CD4-positive, alpha-beta T cell treated with Interferon gamma for 1 hour (primary cell): ENCODE data around the gene CLCNKA.
"Not testable (repeated sequence)": the region's sequence is repeated elsewhere in the genome, so short reads cannot be mapped to it uniquely, and the experiment has no call there.

Source experiments
- DNase-seq: peaks from one replicate; pipeline ENCODE4 v3.0.0-alpha.2; 2020

The CLCNKA gene

DNA sequence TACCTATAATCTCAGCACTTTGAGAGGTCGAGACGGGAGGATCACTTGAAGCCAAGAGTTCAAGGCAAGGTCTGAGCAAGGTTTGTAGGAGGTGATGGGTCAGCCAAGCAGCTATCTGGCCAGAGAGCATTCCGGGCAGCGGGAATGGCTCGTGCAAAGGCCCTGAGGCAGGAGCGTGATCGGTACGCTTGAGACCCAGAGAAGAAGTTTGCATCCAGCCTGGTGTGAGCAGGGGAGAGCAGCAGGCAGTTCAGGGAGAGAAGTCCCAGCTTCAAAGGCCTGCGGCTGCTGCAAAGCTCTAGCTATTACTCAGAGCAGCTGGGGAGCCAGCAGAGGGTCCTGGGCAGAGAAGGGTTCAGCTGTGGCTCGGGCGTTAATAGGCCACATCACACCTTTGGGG is 22.9 kb upstream of the CLCNKA start:
- DNase-seq, result no peak

DNA sequence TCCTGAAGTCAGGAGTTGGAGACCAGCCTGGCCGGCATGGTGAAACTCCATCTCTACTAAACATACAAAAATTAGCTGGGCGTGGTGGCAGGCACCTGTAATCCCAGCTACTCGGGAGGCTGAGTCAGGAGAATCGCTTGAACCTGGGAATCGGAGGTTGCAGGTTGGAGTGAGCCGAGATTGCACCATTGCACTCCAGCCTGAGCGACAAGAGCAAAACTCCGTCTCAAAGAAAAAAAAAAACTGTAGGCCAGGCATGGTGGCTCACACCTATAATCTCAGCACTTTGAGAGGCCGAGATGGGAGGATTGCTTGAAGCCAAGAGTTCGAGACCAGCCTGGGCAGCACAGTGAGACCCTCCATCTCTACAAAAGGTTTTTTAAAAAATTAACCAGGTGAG is 20.6 kb upstream of the CLCNKA start:
- DNase-seq, result not testable (repeated sequence)

DNA sequence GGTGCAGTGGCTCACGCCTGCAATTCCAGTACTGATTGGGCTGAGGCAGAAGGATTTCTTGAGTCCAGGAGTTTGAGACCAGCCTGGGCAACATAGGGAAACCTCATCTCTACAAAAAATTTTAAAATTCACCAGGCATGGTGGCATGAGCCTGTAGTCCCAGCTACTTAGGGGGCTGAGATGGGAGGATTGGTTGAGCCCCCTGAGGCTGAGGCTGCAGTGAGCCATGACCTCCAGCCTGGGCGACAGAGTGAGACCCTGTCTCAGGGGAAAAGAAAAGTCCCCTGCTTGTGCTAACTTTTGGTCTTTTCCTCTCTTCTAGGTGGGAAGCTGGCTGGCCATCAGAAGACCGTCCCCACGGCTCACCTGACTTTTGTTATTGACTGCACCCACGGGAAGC is 16.2 kb upstream of the CLCNKA start:
- no peak for DNase-seq

DNA sequence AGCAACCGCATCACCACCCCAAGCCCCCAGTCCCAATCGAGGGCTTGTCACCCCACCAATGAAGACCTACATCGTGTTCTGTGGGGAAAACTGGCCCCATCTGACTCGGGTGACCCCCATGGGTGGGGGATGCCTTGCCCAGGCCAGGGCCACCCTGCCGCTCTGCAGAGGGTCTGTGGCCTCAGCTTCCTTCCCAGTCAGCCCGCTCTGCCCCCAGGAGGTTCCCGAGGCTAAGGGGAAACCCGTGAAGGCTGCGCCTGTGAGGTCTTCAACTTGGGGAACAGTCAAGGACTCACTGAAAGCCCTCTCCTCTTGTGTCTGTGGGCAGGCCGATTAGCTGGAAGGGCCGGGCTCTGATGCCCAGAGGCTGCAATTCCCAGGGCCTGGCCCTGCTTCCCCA is 15.8 kb upstream of the CLCNKA start:
- DNase-seq, result no peak

DNA sequence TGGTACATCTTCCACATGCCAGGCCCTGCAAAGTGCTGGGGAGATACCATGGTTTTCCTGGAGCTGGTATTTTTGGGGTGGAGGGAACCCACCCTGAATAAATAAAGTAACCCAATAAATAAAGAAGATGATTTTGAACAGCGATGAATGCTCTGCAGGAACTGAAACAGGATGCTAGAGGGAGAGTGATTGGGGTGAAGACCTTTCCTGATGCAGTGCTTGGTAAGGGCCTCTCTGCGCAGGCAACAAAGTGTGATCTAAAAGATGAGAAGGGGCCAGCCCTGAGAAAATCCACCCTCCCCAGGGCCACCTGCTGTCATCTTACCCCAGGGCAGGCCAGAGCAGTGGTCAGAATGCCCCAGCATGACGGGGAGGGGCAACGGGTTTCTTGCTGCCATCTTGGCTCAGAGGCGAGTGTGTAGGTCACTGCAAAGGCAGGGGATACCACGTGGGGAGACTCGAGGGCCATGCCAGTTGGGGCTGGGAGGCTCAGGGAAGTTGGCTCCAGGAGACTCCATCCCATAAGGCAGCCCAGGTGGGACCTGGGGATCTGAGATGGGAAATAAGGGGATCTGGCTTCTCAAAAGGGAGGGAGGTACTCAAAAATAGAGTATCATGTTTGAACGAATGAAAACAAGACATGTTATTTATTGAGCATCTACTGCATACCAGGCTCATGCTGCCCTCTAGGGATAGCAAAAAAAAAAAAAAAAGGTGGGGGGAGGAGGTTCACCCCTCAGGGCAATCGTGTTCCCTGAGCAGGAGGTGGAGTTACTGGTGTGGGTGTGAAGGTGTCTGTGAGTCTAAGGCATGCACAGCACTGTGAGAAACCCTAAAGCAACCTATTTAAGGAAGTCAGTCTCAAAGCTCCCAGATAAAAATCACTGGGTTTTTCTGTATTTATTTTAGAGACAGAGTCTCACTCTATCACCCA is 15.0 kb upstream of the CLCNKA start:
- no peak for DNase-seq

DNA sequence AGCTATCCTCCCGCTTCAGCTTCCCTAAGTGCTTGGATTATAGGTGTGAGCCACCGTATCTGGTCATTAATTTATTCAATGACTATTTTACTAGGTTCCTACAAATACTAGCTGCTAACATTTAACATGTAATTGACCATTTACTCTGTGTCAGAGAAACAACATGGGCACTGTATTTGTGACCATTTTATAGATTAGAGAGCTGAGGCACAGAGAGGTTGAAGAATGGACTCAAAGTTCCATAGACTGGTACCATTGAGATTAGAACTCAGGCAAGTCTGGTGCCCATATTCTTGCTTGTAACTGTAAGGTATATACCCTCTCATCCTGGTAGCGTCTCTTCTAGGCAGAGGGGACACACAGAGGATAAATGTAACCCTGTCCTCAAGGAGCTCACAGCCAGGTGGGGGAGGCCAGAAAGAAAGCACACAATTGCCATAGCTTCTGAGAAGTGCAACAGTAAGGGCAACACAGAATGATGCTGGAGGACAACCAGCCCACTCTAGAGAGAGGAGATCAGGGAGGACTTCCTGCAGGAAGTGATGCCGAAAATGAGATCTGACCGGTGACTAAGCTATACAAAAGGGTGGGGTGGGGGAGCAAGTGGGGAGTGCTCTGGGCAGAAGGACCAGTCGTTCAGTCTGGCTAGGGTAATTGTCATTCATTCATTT is 14.0 kb upstream of the CLCNKA start:
- no peak for DNase-seq

DNA sequence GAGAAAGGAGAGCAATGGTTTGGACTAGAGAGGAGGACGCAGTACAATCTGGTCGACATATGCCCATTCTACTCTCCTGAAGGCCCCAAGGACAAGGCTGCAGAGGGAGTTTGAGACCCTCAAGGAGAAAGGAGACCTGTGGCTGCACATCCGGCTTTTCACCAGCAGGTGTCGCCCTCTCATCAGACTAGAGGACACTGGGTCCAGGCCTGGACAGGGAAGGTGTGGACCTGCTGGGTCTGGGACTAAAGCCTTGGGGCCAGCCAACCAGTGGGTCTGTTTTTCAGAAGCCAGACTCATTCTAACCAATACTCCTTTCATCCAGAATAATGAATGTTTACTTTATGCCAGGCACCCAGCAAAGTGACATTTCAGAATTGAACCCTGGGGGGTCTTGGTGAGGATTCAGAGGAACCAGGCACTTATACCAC is 12.8 kb upstream of the CLCNKA start:
- DNase-seq, result peak; percentile 59

DNA sequence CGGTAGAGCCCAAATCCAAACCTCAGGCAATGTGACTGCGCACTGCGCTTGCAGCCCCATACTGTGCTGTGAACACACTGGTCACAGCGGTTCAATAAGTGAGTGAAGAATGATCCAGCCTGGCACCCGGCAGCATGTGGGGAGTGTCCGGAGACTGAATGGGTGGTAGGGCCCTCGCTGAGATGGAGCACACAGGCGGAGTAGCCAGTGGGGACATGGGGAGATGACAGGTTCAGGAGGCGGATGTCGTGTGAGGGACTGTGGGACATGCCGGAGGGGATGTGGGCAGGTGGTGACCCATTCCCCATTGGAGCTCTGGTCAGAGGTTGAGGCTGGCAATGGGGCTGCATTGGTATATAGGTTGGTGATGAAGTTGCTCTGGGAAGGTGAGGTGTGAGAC is 12.2 kb upstream of the CLCNKA start:
- DNase-seq, result no peak

DNA sequence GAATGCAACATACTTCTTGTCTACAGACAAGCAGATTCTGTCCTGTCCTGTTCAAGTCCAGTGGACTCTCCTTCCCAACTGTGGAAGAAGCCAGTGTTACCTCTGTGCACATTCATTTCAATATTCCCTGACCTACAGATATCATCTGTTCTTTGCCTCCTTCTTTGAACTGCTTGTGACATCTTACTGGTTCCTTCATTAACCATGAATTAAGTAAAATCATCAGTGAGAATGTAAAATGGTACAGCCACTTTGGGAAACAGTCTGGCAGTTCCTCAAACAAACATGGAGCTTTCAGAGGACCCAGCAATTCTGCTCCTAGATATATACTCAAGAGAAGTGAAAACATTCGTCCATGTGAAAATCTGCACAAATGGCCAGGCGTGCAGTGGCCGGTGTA is 11.0 kb upstream of the CLCNKA start:
- DNase-seq, result no peak

DNA sequence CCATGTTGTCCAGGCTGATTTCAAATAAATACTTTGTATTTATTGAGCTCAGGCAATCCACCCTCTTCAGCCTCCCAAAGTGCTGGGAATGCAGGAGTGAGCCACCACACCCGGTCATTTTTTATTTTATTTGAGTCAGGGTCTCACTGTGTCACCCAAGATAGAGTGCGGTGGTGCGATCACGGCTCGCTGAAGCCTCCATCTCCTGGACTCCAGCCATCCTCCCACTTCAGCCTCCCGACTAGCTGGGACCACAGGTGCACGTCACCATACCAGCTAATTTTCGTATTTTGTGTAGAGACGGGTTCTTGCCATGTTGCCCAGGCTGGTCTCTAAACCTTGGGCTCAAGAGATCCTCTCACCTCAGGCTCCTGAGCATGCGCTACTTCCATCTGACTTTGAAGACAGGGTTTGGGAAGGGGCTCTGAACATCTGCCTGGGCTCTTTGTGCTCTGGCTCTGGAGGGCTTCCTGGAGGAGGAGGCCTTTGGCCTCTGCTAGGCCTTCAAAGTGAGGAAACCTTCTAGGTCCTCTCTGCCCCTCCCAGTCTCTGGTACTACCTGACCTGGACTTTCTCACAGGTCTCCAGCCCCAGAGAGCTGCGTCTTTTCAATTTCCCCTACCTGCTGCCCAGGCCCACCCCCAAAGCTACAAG is 9.8 kb upstream of the CLCNKA start:
- DNase-seq, result no peak

DNA sequence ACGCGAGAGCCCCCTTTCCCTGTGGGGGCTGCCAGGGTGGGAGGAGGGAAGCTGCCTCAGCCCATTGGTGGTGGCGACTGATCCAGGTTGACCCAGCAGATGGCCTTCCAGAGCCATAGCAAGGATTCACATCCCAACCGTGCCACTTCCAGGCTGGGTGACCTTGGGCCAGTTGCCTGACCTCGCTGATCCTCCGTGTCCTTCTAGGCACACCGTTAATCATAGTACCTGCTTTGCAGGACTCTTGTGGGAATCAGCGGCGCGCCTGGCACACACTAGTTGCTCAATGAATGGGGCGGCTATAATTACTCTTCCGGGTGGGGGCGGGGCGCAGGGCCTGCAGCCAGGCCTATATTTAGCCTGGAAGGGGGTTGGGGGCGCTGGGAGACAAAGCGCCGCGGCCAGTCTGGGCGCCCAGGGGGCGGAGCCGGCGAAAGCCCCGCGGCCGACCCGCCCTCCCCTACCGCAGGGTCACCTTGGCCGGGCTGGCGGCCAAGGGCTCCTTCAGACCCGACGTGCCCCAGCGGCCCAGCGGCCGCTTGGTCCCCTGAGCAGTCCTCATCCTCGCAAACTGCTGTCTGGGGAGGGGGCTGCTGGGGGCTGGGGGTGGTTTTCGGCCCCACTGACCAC is 9.1 kb upstream of the CLCNKA start:
- peak; percentile 11 for DNase-seq

DNA sequence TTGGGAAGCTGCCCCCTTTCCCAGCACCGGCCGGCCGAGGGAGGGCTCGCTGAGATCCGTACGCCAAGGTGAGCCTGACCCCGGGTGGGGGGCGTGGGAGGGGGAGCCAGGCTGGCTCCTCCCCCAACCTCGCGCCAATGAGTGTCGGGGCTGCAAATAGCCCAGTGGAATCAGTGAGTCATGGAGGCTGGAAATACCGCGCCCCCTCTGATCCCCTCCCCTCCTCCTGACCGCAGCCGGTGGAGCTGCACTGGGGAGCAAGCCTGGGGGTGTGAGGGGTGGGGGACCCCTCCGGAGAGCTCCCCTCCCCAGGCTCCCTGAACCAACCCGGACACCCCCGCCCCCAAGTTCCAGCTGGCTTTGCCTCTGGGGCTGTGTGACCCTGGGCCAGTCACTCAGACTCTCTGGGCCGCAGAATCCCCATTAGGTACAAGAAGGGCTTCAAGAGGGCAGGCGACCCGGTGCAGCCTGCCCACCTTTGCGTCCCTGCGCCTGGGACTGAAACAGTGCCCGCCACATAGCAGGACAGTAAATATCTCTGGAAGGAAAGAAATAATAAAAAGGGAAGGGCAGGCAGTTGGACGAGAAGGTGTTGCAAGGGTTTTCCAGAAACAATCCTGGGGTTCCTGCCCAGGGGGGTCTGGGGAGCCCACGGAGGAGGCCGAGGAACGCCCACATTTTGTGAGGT is 8.5 kb upstream of the CLCNKA start:
- DNase-seq, result peak; percentile 39

DNA sequence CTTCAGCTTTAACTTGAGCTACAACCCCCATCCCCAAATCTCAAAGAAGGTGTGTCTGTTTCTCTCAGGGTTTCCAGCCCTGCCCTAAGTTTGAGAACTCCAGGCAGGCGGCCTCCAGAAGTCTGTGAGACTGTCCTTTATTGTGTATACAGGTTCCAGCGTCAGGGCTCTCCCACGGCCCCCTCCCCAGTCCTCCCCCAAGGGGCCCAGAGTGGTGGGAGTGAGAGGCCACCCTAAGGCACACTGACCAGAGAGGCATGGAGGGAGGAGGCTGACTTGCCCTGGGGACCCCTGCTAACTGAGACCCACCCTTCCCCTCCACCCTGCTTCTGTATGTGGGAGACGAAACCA is 8.0 kb upstream of the CLCNKA start:
- no peak for DNase-seq

DNA sequence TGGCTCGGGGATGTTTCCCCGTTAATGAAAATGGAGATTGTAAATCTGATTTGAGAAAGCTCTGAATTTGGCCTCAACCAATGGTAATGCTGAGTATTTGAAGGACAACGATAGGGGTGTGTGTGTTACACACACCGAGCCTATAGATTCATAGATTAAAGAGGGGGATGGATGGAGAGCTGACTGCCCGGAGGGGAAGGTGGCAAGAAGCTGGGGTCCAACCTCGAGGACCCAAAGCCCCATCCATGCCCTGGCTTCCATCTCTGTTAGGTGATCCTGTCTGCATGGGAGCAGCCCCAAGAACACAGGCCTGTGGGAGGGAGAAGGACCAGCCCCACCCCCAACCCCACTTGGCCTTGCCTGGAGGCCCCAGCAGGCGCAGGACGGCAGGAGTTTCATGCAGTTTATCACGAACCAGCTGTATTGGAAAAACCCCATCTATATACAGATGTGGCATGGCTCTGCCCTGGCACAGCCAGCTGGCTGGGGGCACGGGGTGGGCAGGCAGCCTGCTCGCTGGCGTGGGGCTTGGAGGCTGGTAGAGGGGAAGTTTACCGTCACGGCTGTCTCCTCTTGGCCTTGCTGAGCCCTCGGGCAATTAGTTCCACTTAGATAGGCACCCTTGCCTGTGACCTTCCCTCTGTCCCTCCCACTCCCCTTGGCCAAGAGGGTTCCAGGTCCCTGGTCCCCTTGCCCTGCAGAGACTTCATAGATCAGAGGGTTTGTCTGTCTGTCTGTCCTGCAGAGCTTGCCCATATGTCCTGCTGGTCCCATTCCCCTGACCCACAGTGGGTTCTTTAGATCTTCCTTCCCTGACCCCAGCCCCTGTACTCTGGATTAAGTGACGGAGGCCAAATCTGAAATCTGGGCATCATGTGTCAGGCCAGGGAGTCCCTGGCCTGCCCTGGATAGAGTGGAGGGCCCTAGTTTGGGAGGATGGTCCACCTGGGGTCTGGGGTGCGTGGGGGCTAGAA is 7.0 kb upstream of the CLCNKA start:
- DNase-seq, result no peak

DNA sequence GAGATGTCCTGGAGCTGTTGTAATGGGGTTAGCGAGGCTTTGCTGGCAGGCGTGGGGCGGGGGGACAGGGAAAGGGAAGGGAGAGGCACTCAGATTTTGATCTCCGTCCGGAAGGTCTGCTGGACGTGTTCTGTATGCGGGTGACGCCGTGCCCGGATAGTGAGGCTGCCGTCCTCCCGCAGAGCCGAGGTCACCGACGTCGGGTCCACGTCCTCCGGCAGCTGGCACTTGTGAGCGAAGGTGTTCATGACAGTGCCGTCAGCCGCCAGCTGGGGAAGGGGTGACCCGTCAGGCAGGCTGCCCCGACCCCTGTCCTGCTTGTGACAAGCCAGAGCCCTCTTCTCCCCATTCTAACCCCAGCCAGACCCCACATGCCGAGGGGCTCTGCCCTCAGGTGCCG is 6.3 kb upstream of the CLCNKA start:
- no peak for DNase-seq

DNA sequence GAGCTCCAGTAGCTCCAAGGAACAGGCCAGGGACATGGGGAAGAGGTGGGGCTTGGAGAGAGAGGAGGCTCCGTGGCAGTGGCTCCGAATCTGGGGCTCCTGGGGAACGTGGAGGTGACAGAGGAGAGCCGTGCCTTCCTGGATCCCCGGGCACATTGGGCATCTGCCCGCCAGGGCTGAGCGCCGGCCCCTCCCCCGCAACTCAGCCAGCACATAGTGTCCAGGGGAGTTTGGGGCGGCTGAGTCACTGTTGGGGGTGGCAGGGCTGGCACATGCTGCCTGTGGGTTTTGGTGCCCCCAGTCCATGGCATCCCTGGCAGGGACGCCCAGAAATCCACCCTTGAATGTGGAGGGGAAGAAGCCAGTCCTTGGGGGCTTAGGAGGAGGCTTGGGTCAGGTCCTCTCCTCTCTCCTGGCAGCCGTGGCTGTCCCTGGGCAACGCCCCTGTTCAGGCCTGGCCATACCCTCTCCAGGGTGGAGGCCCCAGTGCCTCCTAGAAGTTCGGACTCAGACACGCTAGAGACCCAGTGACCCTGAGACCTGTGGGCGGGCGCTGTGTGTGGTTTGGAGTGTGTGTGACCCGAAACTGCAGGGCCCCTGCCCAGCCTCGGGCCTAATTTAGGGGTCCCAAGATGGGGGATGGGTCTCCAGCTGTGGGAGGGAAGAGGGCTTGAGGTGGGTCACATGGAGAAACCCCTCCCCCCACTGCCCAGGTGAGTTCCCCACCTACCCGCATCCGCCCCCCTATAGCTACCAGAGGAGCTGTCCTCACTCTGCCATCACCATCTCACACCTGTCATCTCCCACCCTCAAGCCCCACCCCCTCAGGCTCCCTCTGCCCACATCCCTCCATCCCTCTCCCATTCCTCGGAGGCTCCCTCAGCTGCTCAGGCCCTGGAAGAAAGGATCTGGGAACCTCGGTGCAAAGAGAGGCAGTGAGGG is 5.6 kb upstream of the CLCNKA start:
- no peak for DNase-seq

DNA sequence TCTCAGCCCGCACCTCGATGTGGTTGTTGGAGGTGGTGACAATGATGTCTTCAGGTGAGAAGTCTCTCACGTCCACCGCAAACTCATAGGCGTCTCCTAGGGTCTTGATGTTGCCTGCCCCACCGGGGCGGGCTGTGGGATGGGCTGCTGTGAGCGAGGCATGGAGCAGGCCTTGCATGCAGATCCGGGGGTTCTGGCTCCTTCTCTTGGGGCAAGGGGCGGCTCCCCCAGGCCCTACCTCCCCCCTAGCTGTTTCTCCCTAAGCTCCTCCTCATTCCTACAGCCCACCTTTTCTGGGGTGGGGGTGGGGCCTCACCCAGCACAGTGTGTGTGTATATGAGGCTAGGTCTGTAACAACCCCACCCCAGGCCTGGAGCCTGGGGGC is 4.8 kb upstream of the CLCNKA start:
- DNase-seq, result no peak

DNA sequence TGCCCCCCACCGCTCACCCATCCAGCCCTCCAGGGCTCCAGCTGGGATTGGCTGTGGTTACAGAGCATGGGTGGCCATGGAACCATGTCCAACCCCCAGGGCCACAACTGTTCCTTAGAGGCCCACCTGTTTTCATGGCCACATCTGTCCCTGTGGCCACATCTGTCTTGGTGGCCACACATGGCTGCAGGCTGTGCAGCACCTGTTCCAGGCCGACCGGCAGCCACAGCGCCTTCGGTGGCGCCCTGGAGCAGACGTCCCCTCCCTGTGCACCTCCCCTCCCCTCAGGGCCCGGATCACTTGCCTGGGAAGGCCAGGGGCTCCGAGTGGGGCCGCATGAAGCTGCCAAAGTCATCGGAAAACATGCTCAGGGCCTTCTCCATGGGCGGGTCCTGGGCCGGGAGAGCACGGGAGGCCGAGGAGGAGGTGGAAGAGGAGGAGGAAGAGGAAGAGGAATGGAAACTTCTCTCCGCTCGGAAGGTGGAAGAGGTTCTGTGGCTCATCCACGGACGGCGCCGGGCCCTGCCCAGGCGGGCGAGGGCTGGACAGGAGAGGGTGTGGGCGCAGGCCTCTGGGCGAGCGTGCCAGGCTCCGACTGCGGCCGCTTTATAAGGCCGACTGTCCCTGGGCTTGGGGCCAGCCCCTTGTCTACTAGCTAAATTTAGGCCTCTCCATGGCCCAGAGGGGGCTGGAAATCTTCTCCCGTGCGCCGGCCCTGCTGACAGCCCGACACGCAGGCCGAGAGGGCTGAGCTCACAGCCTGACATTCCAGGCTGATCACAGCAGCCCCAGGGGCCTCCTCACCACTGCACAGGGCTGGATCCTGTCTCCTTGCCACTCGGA is 4.2 kb upstream of the CLCNKA start, which contains the start of gene HSPB7:
TSS of gene HSPB7 (minus strand) at position 583 of the 843 bp plus-strand sequence. CDS start at position 503, 80 bp downstream.
- no peak for DNase-seq

DNA sequence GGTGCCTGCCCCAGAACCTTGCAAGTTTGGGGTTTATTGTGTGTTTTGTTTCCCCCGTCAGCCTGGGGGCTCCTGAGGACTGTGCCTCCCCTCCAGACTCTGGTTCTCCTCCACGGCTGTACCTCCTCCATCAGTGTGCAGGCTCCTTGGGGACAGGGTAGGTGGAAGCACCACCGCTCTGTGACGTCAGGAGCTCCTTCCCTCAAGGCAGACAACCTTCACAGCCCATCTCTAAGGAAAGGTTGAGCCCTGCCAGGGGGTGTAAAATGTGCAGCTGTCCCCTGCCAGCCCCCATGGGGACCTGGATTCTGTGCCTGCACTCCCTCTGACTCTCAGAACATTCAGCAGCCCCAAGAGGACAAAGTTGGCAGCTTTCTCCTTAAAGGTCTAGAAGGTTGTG is 3.5 kb upstream of the CLCNKA start:
- DNase-seq, result no peak
